Endodermal cell (in vitro differentiated cells): ENCODE measurements around the gene HLCS. TPM values are rescaled to one million over a fixed set of nuclear protein-coding genes. Genes with fewer than 3 reads are reported as not detected.

ENCODE experiments used
- DNase-seq: peaks from one replicate; pipeline ENCODE4 v3.0.0-alpha.2; 2017
- H3K27ac ChIP-seq: 2 replicates; pipeline ENCODE4 v1.5.1; 2013; ENCODE audit warnings: mild to moderate bottlenecking, low read depth, low read length, moderate library complexity
- H3K27me3 ChIP-seq: 2 replicates; pipeline ENCODE4 v1.6.1; 2013; ENCODE audit warnings: mild to moderate bottlenecking, low read length, moderate library complexity; ENCODE audit not compliant: insufficient read depth, control insufficient read depth, poor library complexity, severe bottlenecking
- H3K36me3 ChIP-seq: 2 replicates; pipeline ENCODE4 v1.7.0; 2013; ENCODE audit warnings: mild to moderate bottlenecking, low read length, moderate library complexity; ENCODE audit not compliant: control insufficient read depth, insufficient read depth
- H3K4me1 ChIP-seq: one replicate; pipeline ENCODE4 v1.7.0; 2013; ENCODE audit warnings: low read length; ENCODE audit not compliant: control insufficient read depth, insufficient read depth
- H3K4me3 ChIP-seq: 2 replicates; pipeline ENCODE4 v1.5.1; 2013; ENCODE audit warnings: mild to moderate bottlenecking, low read length, moderate library complexity
- H3K9ac ChIP-seq: 2 replicates; pipeline ENCODE4 v1.6.1; 2013; ENCODE audit warnings: mild to moderate bottlenecking, low read length, moderate library complexity; ENCODE audit not compliant: poor library complexity, severe bottlenecking; ENCODE audit errors: extremely low read depth
- H3K9me3 ChIP-seq: 2 replicates; pipeline ENCODE4 v1.6.1; 2013; ENCODE audit warnings: mild to moderate bottlenecking, low read length, moderate library complexity; ENCODE audit not compliant: control insufficient read depth
- H3K27ac Mint-ChIP-seq: 2 replicates; pipeline ENCODE4 v1.8.0; 2020; ENCODE audit warnings: mixed read lengths
- H3K27me3 Mint-ChIP-seq: 2 replicates; pipeline ENCODE4 v1.8.0; 2021; ENCODE audit warnings: mild to moderate bottlenecking, mixed read lengths; ENCODE audit not compliant: insufficient read depth
- H3K36me3 Mint-ChIP-seq: 2 replicates; pipeline ENCODE4 v1.8.0; 2020; ENCODE audit warnings: low read depth, mixed read lengths
- H3K4me1 Mint-ChIP-seq: 2 replicates; pipeline ENCODE4 v1.8.0; 2020; ENCODE audit warnings: mixed read lengths
- H3K4me3 Mint-ChIP-seq: 2 replicates; pipeline ENCODE4 v1.8.0; 2020; ENCODE audit warnings: mild to moderate bottlenecking, moderate library complexity, mixed read lengths
- H3K9me3 Mint-ChIP-seq: 2 replicates; pipeline ENCODE4 v1.8.0; 2020; ENCODE audit warnings: mild to moderate bottlenecking, mixed read lengths
- CTCF ChIP-seq: fragments of 200-600 bp; sonication (generic); conservative IDR thresholded peaks from 2 replicates; pipeline ENCODE4 v1.5.0; 2021; ENCODE audit warnings: antibody characterized with exemption, mild to moderate bottlenecking
- WGBS, 2 experiments: methylation state at CpG; one replicate each; pipeline versions ENCODE4 v1.1.5 to v1.1.7; 2013; ENCODE audit warnings: missing lambda C conversion rate in 2 of 2, mixed read lengths in 1 of 2; ENCODE audit not compliant: insufficient coverage in 1 of 2, insufficient read length in 1 of 2; 5-methylcytosine and 5-hydroxymethylcytosine counted together
- total RNA-seq, 2 donors: library from RNA; stranded (reverse); fragmentation: NEBNext Ultra II Directional in 1 of 2; extraction: Animal tissue kit (Norgen Biotek cat#: 25700) in 1 of 2; gene quantifications; 2 replicates in 1 of 2; 3 replicates in 1 of 2; pipeline ENCODE4 v1.2.1, GENCODE V29; 2021

HLCS gene
- total RNA-seq, 2 donors from 2014 or later: 25.0 to 30.1 TPM

DNA sequence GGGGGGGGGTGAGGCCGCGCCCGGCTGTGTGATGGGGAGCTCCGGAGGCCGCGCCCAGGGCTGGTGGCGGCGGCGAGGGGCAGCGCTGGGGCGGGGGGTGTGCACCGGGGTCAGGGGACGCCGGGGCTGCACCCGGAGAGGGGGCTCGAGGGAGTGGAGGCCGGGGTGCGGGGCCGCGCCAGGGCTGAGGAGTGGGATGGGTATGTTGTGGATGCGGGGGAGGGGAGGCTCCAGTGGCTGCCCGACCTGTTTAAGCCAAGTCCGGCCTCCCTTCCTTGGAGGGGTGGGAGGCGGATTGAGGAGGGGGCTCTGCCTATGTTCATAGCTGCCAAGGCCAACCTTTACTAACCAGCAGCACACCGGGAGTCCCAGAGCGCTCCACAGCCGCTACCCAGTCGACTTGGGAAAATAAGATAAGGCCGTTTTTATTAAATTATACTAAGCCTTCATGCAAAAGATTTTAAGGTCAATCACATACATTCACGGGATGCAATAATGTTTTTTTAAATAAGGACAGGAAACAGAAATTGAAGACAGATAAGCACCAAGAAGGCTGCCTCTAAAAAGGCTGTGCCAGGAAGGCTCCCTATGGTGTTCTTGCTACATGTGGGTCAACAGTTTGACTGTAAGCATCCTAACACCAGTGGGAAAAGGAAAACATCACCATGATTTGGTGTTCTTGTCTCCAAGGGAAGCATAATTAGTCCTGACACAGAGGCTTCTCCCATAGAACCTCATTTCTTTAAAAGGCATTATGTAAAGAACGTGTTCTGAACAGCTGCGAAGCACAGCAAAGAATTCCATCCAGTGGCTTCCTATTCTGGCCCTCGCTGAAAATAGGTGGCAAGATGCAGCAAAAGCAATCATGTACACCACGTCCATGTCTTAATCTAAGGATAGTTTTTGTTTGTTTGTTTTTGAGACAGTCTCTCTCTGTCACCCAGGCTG is 626 bp upstream of the HLCS start:
- H3K36me3 Mint-ChIP-seq: peaks cover 5% of the 10 kb centered on the region
- no peaks in the 10 kb centered on the region for H3K27me3 Mint-ChIP-seq
- Histone ChIP-seq H3K9me3 (no peaks in the 10 kb centered on the region), H3K4me3 (peak overlapping the region; percentile 78), H3K27me3 (no peaks in the 10 kb centered on the region), H3K36me3 (no peaks in the 10 kb centered on the region), H3K9ac (peak overlapping the region; percentile 40), H3K4me1 (no peaks in the 10 kb centered on the region), H3K27ac (no peak overlapping the region)
- no peak overlapping the region for H3K27ac Mint-ChIP-seq
- 19 to 33% methylated on average over 11 to 31 of the region's 34 CpGs for WGBS, 2 experiments
- no peaks in the 10 kb centered on the region for H3K9me3 Mint-ChIP-seq
- H3K4me1 Mint-ChIP-seq: peaks cover 16% of the 10 kb centered on the region
- no peak for TF ChIP-seq CTCF
- peak; percentile 87 for DNase-seq
- peak overlapping the region; percentile 67 for H3K4me3 Mint-ChIP-seq

DNA sequence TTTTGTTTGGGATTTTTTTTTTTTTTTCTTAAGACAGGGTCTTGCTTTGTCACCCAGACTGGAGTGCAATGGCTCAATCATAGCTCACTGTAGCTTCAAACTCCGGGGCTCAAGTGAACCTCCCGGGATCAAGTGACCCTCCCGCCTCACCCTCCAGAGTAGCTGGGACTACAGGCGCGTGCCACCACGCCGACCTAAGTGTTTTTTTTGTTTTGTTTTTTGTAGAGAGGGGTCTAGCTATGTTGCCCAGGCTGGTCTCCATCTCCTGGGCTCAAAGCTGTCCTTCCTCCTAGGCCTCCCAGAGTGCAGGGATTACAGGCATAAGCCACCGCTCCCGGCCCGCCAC is 776 bp downstream of the HLCS start:
- Histone ChIP-seq H3K9me3 (no peaks in the 10 kb centered on the region), H3K27me3 (no peaks in the 10 kb centered on the region), H3K36me3 (peaks cover under 1% of the 10 kb centered on the region), H3K4me3 (peak overlapping the region; percentile 78), H3K27ac (no peak overlapping the region), H3K4me1 (no peaks in the 10 kb centered on the region), H3K9ac (peak overlapping the region; percentile 49)
- 60 to 77% methylated on average over 3 to 10 of the region's 10 CpGs for WGBS, 2 experiments
- TF ChIP-seq CTCF: no peak
- Mint-ChIP-seq H3K27me3 (no peaks in the 10 kb centered on the region), H3K36me3 (peaks cover 10% of the 10 kb centered on the region), H3K4me3 (peak overlapping the region; percentile 67), H3K4me1 (peaks cover 16% of the 10 kb centered on the region), H3K27ac (peak overlapping the region; percentile 74), H3K9me3 (no peaks in the 10 kb centered on the region)
- DNase-seq: no peak

DNA sequence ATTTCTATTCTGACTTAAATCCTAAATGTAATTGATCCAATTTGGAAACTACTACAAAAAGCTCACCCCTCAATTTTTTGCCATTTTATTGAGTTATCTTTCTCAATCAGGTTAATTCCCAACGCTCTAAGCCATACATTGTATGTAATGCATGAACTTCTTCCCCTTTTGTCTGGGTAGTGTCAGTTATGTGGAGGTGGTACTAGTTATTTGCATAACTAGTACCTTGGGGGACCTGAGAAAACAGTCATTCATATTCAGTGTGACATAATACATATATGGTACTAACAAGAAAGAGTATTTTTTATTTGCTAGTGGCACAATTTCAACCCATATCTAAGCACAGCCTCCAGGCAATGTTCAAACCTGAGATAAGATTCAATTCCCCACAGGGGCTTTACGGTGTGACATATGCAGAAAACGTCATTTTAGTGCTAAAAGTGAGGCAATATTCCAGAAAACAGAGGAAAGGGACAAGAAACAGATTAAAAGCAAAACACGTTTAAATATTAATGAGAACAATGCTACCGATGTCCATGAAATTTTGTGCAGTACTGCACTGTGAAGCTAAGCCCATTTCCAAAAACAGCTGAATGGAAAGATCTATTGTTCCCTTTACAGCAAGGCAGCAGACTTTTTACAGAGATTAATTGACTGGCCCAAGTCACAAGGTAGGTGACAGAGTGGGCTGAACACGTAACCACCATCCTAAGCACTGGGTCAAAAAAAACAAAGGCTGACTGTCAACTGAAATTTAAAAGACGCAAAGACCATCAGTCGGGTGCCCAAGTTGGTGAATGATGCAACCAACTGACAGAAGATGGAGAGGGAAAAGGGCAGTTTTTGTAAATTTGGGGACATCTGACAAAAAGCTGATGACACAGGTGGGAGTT is 1.4 kb downstream of the HLCS start:
- no peaks in the 10 kb centered on the region for H3K9me3 Mint-ChIP-seq
- WGBS, 2 experiments: 88 to 89% methylated on average over 7 to 8 of the region's 8 CpGs
- H3K27me3 ChIP-seq: no peaks in the 10 kb centered on the region
- no peaks in the 10 kb centered on the region for H3K27me3 Mint-ChIP-seq
- H3K4me3 Mint-ChIP-seq: peak overlapping the region; percentile 67
- no peak for TF ChIP-seq CTCF
- peaks cover 15% of the 10 kb centered on the region for H3K36me3 Mint-ChIP-seq
- H3K9me3 ChIP-seq: no peaks in the 10 kb centered on the region
- H3K4me1 Mint-ChIP-seq: peaks cover 16% of the 10 kb centered on the region
- peak overlapping the region; percentile 78 for H3K4me3 ChIP-seq
- H3K27ac Mint-ChIP-seq: peak overlapping the region; percentile 73
- peaks cover 6% of the 10 kb centered on the region for H3K36me3 ChIP-seq
- no peaks in the 10 kb centered on the region for H3K4me1 ChIP-seq
- peak overlapping the region; percentile 49 for H3K9ac ChIP-seq
- no peak for DNase-seq
- no peak overlapping the region for H3K27ac ChIP-seq
